HG03520 (cell line): Measurements from ENCODE around the gene NEMF.
"Not testable (repeated sequence)": the region's sequence is repeated elsewhere in the genome, so short reads cannot be mapped to it uniquely, and the experiment has no call there.

Experiments
- ATAC-seq: cut with Tn5 transposase; IDR thresholded peaks from one replicate; pipeline ENCODE4 v1.9.1; 2021; ENCODE audit warnings: mild to moderate bottlenecking, moderate library complexity; ENCODE audit not compliant: unreplicated experiment

NEMF gene

DNA sequence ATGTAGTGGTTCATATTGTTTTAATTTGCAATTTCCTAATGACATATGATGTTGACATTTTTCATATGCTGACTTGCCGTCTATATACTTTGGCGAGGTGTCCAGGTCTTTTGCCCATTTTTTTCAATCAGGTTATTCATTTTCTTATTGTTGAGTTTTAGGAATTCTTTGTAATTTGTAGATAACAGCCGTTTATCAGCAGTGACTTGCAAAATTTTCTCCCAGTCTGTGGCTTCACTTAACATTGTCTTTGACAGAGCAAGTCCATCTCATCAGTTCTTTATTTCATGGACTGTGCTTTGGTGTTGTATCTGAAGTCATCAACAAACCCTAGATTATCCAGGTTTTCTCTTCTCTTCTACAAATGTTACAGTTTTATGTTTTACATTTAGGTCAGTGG is 97.2 kb downstream of the NEMF start:
- no peak for ATAC-seq

DNA sequence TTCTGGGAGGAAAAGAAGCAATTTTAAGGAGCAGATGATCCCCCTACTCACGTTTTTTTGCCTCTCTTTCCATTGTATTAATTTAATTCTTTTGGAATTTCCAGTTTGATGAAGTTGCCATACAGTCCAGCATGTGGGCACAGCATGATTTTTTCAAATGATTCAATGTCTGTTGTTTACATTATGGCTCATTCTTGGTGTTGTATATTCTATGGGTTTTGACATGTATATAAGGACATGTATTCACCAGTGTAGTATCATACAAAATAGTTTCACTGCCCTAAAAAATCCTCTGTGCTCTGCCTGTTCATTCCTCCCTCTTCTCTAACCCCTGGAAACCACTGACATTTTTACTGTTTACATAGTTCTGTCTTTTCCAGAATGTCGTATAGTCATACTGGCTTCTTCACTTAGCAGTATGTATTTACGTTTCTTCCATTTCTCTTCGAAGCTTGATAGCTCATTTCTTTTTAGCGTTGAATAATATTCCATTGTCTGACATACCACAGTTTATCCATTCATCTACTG is 98.0 kb downstream of the NEMF start:
- ATAC-seq: no peak

DNA sequence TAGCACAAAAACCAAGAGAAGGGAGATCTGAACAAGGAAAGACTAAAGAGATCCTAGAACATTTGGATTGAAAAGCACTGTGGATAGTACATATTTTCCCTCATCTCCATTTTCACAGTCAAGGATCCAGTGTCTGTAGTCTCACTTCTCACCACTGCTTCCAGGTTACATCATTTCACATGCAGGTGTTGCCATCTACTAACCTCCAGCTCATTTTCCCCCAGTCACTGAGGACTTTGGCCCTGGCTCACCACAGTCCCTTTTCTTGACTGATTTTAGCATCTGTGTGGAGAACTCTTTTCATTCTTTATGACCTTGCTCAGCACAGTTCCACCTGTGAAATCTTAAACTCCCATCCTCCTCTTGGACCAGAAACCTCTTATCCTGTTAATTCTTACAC is 106.1 kb downstream of the NEMF start:
- not testable (repeated sequence) for ATAC-seq

DNA sequence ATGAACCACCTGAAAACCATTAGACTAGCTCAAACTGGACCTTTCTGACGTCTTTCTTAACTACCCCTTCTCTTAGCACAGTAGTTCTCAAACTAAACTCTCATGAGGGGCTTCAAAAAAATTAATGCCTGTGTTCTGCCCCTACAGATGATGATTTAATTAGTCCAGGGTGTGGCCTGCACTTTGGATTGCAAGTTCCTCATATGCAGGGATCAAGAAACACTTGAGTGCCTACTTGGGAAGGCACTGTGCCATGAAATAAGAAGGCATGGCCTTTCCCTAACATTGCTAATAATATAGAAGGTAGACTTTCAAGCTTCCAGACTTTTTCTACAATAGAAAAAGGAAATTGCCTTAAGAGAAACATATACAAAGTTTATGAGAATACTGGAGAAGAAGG is 107.4 kb downstream of the NEMF start:
- no peak for ATAC-seq

DNA sequence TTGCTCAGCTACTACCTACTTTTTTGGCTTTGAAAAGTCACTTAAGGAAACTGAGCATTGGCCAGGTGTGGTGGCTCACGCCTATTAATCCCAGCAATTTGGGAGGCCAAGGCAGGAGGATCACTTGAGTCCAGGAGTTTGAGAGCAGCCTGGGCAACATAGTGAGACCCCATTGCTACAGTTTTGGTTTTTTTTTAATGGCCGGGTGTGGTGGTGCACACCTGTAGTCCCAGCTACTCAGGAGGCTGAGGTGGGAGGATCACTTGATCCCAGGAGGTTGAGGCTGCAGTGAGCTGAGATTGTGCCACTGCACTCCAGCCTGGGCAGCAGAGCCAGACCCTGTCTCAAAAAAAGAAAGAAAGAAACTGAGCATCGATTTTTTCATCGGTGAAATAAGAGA is 116.9 kb downstream of the NEMF start:
- ATAC-seq: not testable (repeated sequence)

DNA sequence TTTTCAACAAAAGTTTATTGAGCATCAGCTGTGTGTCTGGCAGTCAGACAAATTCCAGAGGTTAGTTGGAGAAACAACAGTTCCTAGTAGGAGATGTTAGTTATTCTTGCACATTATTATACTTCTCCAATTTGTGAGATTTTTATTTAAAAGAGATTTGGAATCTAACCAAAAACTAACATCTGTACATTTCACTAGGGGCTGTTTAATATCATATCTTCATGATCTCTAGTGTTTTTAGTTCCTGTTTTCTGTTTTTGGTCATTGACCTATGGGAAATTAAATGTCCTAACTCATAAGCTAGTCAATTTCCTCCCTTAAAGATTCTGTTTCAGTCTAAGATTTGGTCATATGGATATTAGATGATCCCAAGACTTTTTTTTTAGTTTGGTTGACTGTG is 118.8 kb downstream of the NEMF start:
- no peak for ATAC-seq

DNA sequence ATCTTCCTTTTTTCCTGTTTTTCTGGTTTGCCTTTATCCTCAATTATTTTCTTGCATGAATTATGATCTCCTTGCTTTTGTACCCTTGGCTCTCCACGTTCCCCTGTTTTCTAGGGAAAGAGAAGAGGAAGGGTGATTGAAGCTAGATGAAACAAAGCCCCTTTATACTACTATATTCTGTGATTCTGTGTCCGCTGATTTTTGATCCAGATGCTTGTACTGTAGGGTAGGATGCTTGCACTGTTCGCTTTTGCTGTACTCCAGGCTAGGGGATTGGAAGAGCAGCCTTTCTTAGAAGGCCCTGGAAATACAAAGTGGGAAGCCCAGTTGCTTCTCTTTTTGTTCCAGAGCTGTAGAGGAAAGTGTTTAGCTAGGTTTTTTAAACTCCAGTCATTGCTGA is 119.7 kb downstream of the NEMF start:
- ATAC-seq: no peak
